22Rv1 (cell line): ENCODE results near the gene HLA-DQA2.

Experiments
- CTCF ChIP-seq: fragments of 450-650 bp; IDR thresholded peaks from 2 replicates; pipeline ENCODE4 v1.5.1; 2017; ENCODE audit warnings: mild to moderate bottlenecking
- ZFX ChIP-seq: fragments of 450-650 bp; IDR thresholded peaks from 2 replicates; pipeline ENCODE4 v1.6.1; 2017; ENCODE audit warnings: antibody characterized with exemption, borderline replicate concordance

- TF ChIP-seq CTCF (no peak), ZFX (no peak)
Observed at GRCh38 chr6:32792901-32793435, 51.8 kb downstream of the HLA-DQA2 start.
